Right atrium auricular region (tissue), 2 donors: ENCODE results near the gene SMIM8. TPM values are rescaled to one million over a fixed set of nuclear protein-coding genes. Genes with fewer than 3 reads are reported as not detected.

Experiments
- DNase-seq: peaks from one replicate; pipeline ENCODE4 v3.0.0-alpha.2; 2019; ENCODE audit warnings: low spot score
- H3K27ac ChIP-seq, 2 donors: fragments of 200-600 bp; sonication (generic); 1 replicate in 1 of 2; 2 replicates in 1 of 2; pipeline ENCODE4 v1.5.1; 2016 to 2019
- H3K27me3 ChIP-seq, 2 donors: fragments of 200-600 bp; sonication (generic); one replicate each; pipeline versions ENCODE4 v1.5.1 to v1.6.0; 2017 to 2019
- H3K36me3 ChIP-seq: fragments of 200-600 bp; sonication (generic); one replicate; pipeline ENCODE4 v1.5.1; 2016
- H3K4me1 ChIP-seq, 2 donors: fragments of 200-600 bp; sonication (generic); one replicate each; pipeline versions ENCODE4 v1.5.1 to v1.6.0; 2017 to 2019
- H3K4me3 ChIP-seq, 2 donors: fragments of 200-600 bp; sonication (generic); 1 replicate in 1 of 2; 2 replicates in 1 of 2; pipeline ENCODE4 v1.5.1; 2017 to 2019; ENCODE audit warnings: mild to moderate bottlenecking in 1 of 2, moderate library complexity in 1 of 2
- H3K9me3 ChIP-seq, 2 donors: fragments of 200-600 bp; sonication (generic); one replicate each; pipeline ENCODE4 v1.5.1; 2019
- total RNA-seq, 2 donors: library from RNA; depleted of rRNA; stranded (reverse); fragments of >200 nt; gene quantifications; one replicate each; pipeline ENCODE4 v1.1.0, GENCODE V29; 2016
- TF ChIP-seq, protein P1 (sequence below), 2 donors: fragments of 200-600 bp; sonication (generic); IDR thresholded peaks; one replicate each; pipeline ENCODE4 v1.5.1; 2019; ENCODE audit warnings: antibody characterized with exemption in 2 of 2

The SMIM8 gene, protein sequence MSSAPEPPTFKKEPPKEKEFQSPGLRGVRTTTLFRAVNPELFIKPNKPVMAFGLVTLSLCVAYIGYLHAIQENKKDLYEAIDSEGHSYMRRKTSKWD
- total RNA-seq, result 10 to 100 TPM in 1 of 2 donors, 1 to 10 TPM in 1; 8.0 to 12.1 TPM

DNA sequence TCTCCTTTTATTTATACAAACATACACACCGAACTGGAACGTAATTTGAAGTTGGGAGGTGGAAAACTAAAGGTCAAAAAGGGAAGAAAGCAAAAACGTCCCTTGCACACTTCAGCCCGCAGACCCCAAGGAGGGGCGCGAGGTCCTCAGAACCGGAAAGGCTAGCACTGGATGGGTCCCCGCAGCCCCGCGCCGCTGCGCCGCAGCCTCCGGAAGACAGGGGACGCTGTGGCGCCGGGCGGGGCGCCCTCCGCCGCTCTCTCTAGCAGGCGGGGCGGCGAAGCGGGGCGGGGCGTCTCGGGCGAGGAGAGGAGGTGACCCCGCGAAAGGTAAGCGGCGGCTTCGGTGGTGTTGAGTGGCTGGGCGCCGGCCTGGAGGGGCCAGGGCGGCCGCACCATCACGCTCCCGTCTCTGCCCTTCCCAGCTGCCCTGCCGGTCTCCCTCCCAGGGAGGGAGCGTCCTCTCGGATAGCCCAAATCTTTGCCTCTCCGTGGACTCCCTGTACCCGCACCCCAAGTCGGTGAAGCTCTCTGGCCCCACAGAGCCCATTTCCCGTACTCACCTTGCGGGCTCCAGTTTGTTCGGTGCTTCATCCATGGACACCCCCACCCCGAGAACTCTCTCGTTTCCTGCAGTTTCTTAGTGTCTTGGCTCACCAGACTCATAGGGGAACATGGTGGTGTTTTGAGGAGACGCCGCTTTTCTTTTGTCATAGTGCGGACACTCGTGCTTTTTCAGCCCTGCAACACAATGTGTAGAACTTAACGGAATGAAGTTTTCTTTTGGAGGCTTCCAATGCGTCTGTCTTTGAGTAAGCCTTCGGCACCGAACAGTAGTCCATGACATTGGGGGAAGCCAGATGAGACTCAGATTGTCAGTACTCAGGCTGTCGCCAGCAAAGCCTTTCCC lies at the start of gene SMIM8:
Gene SMIM8, plus strand, starts transcription at position 285 of the 909 bp plus-strand sequence. CDS start 14,444 bp downstream, outside the sequence.
- DNase-seq, result peak; percentile 74
- Histone ChIP-seq H3K27ac (peak within 1 kb of the TSS; percentile 87 to 90), H3K36me3 (no peaks in the 10 kb centered on the region), H3K9me3 (no peaks in the 10 kb centered on the region), H3K4me1 (peaks cover 0 to 5% of the 10 kb centered on the region in 2 donors), H3K27me3 (no peaks in the 10 kb centered on the region), H3K4me3 (peak within 1 kb of the TSS; percentile 90 to 99)
- TF ChIP-seq, protein P1, sequence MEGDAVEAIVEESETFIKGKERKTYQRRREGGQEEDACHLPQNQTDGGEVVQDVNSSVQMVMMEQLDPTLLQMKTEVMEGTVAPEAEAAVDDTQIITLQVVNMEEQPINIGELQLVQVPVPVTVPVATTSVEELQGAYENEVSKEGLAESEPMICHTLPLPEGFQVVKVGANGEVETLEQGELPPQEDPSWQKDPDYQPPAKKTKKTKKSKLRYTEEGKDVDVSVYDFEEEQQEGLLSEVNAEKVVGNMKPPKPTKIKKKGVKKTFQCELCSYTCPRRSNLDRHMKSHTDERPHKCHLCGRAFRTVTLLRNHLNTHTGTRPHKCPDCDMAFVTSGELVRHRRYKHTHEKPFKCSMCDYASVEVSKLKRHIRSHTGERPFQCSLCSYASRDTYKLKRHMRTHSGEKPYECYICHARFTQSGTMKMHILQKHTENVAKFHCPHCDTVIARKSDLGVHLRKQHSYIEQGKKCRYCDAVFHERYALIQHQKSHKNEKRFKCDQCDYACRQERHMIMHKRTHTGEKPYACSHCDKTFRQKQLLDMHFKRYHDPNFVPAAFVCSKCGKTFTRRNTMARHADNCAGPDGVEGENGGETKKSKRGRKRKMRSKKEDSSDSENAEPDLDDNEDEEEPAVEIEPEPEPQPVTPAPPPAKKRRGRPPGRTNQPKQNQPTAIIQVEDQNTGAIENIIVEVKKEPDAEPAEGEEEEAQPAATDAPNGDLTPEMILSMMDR (IDR thresholded peaks at IDR 0.05), result peak; percentile 98 to 100

DNA sequence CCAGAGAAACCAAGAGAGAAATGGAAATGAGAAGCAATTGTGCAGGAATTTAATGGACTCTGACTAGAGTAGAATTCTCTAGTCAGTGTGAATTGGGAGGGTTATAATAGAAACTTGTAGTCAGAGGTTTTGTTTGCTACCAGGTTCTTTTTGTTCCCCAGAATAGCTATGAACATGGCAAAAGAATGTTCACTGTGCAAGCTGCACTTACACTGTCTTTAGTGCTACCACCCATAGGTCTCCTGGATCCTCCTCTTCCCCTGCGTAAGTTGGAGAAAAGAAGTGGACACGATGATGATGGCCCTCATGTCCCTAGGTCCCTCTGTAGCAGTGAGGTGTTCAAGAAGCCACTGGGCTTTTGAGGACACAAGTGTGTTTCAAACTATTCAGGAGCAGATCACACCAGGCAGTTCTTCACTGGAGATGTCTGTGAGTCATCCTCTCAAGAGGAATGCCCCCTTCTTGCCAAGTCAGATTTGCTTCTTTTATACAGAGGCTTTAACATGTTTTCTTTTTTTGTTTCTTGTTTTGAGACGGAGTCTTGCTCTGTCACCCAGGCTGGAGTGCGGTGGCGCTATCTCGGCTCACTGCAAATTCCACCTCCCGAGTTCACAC lies 47.6 kb upstream of the SMIM8 start:
- H3K36me3 ChIP-seq, result no peaks in the 10 kb centered on the region
- no peaks in the 10 kb centered on the region for H3K9me3 ChIP-seq
- H3K27ac ChIP-seq, result peak overlapping the region in 1 of 2 donors; percentile 1
- TF ChIP-seq, protein P1 (IDR thresholded peaks at IDR 0.05), result no peak
- peaks cover 0 to 15% of the 10 kb centered on the region in 2 donors for H3K4me1 ChIP-seq
- no peak overlapping the region for H3K4me3 ChIP-seq
- H3K27me3 ChIP-seq, result no peaks in the 10 kb centered on the region
- no peak for DNase-seq

DNA sequence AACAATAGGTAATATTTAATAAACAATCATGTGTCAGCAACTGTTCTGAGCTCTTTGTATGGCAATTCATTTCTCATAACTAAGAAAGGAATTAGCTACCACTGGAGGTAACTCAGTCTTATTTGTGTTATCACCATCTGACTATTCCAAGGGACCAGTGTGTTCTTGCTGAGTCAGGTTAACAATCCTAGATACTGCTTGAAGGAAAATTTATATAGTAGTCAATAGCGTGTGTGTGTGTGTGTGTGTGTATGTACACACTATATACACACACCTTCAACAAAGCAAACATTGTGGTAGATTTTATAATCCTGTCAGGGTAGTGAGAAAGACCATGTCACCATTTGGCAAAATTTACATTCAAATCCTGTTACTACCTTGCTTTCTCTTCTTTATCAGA lies 45.8 kb upstream of the SMIM8 start:
- Histone ChIP-seq H3K36me3 (no peaks in the 10 kb centered on the region), H3K4me1 (peaks cover 0 to 15% of the 10 kb centered on the region in 2 donors), H3K4me3 (no peak overlapping the region), H3K9me3 (no peaks in the 10 kb centered on the region), H3K27ac (no peak overlapping the region), H3K27me3 (no peaks in the 10 kb centered on the region)
- DNase-seq, result no peak
- TF ChIP-seq, protein P1 (IDR thresholded peaks at IDR 0.05), result no peak

DNA sequence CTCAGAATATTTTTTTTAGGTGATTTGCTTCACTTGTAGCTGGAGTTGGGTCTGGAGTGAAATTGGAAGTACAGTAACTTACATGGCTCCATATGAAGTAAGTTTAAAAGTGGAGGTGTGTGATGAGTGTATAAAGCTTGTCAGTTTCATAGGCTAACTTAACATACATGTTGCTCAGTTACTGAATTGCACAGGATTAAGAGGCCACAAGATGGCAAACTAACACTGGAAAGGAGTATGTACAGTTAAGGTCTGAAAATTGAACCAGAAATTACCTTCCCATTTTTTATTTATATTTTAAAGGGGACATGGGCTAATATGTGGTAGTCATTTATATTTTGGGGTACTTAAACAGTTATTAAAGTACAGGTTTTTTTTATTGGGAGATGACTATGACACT lies 45.3 kb upstream of the SMIM8 start:
- Histone ChIP-seq H3K9me3 (no peaks in the 10 kb centered on the region), H3K27ac (no peak overlapping the region), H3K36me3 (no peaks in the 10 kb centered on the region), H3K4me1 (peaks cover 0 to 15% of the 10 kb centered on the region in 2 donors), H3K27me3 (no peaks in the 10 kb centered on the region), H3K4me3 (no peak overlapping the region)
- no peak for DNase-seq
- TF ChIP-seq, protein P1 (IDR thresholded peaks at IDR 0.05), result peak in 1 of 2 donors; percentile 16

DNA sequence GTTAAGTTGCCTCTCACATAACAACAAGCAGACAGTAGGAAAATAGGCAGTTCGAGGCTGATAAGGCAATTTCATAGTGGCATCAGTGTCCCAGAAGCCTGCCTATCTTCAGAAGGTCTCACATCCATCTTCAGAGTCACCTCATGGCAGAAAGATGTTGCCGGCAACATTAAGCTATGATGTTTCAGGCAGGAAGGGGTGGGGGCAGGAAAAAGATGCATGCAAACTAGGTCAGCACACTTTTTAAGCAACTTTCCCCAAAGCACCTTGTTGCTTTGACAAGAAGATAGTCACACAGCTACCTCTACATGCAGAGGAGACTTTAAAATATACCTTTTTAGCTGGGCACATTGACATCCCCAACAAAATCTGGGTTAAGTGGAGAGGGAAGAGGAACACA lies 43.2 kb upstream of the SMIM8 start:
- Histone ChIP-seq H3K36me3 (no peaks in the 10 kb centered on the region), H3K27ac (no peak overlapping the region), H3K9me3 (no peaks in the 10 kb centered on the region), H3K4me3 (no peak overlapping the region), H3K4me1 (peaks cover 0 to 10% of the 10 kb centered on the region in 2 donors), H3K27me3 (no peaks in the 10 kb centered on the region)
- TF ChIP-seq, protein P1 (IDR thresholded peaks at IDR 0.05), result no peak
- DNase-seq, result no peak
